Body of pancreas (tissue), 4 donors: ENCODE measurements around the gene C1QTNF6.

Experiments used
- POLR2A ChIP-seq, 3 donors: fragments of 450-650 bp; IDR thresholded peaks; one replicate each; pipeline ENCODE4 v1.6.1; 2016; ENCODE audit warnings: antibody characterized with exemption in 3 of 3, mild to moderate bottlenecking in 2 of 3
- TF ChIP-seq, protein P1 (sequence below), 7 experiments: fragments of 450-650 bp in 4 of 7; fragments of 200-600 bp in 3 of 7; sonication (generic) in 3 of 7; IDR thresholded peaks; one replicate each; pipeline ENCODE4 v1.5.1; 2016 to 2019; ENCODE audit warnings: antibody characterized with exemption in 7 of 7

DNA sequence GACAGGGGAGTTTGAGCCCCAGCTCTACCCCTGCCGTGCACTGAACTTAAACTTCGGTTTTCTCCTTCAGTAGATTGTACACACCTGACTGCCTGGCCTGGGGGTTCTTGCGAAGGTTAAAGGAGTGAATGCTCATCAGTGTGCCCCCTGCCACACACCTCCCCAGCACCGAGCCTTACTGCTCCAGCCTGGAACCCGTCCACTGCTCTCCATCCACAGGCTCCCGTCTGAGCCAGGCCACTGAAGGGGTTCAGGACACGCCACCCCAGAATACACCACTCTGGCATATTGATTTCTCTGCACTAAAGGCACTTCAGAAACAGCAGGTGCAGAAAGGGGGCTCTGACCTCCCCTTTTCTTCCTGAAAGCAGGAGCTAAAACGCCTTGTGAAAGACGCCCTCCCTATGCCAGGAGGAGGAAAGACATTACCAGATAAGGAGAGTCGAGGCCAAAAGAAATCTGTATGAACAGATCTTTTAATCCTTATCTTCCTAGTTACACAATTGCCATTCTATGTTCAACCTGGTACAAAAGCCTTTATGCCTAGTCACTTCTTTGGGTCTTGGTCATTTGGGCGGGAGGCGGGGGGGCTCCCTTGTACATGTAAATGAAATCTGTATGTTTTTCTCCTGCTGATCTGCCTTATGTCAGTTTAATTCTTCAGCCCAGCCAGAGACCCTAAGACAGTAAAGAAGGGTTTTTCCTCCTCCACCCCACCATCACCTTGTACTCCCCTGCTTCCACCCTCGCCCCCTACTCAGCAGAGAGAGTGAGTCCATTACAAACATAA, 26.1 kb upstream of the C1QTNF6 start:
- TF ChIP-seq, protein P1, sequence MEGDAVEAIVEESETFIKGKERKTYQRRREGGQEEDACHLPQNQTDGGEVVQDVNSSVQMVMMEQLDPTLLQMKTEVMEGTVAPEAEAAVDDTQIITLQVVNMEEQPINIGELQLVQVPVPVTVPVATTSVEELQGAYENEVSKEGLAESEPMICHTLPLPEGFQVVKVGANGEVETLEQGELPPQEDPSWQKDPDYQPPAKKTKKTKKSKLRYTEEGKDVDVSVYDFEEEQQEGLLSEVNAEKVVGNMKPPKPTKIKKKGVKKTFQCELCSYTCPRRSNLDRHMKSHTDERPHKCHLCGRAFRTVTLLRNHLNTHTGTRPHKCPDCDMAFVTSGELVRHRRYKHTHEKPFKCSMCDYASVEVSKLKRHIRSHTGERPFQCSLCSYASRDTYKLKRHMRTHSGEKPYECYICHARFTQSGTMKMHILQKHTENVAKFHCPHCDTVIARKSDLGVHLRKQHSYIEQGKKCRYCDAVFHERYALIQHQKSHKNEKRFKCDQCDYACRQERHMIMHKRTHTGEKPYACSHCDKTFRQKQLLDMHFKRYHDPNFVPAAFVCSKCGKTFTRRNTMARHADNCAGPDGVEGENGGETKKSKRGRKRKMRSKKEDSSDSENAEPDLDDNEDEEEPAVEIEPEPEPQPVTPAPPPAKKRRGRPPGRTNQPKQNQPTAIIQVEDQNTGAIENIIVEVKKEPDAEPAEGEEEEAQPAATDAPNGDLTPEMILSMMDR (IDR thresholded peaks at IDR 0.05) = no peak
- no peak for TF ChIP-seq POLR2A (IDR thresholded peaks at IDR 0.05)
